IPS DF 4.7 (cell line): Measurements from ENCODE around the gene PIWIL4.
"Not testable (repeated sequence)": the region's sequence is repeated elsewhere in the genome, so short reads cannot be mapped to it uniquely, and the experiment has no call there.

Experiments
- DNase-seq: peaks from one replicate; pipeline ENCODE4 v3.0.0-alpha.2; 2013; ENCODE audit warnings: low spot score; ENCODE audit errors: extremely low read depth

PIWIL4 gene

DNA sequence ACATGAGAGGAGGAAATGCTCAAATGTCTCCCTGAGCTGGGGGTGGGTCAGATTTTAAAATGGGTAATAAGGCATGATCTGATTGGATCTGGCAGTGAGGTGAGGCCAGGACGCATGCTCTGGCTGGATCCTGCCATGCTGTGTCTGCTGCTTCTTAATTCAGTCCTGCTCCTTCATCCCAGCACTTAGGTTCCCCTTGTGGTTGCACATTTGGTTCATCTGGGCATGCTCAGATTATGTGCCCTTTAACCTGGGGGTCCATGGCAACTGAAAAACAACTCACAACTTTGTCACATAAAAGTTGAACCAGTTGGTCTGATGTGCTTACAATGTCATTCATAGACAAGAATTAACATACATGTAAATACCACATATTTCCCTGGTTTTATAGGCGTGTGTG, 67.9 kb downstream of the PIWIL4 start:
- DNase-seq, result no peak

DNA sequence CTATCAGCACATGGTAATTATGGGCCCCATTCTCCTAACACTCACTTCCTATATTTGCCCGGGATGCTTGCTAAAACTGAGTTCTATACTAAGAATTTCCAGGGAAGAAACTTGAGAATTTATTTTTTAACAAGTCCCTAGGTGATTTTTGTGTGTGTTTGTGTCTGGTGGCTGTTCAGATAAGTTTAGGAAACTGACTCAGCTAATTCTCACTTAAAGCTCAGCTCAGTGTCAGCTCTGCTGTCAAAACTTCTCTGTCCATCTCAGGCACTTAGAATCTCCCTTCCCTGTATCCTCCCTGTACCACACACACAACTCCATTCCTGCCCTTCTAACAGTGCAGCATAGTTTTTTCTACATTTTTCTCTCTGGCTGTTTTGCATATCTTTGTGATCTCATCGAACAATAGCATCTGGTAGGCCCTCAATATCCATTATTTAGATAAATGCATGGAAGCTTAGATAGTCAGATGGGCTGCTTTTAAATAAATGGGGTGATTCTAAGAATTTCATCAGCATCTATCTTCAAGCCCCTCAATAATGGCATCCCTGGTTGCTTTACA, 69.3 kb downstream of the PIWIL4 start:
- DNase-seq, result no peak

DNA sequence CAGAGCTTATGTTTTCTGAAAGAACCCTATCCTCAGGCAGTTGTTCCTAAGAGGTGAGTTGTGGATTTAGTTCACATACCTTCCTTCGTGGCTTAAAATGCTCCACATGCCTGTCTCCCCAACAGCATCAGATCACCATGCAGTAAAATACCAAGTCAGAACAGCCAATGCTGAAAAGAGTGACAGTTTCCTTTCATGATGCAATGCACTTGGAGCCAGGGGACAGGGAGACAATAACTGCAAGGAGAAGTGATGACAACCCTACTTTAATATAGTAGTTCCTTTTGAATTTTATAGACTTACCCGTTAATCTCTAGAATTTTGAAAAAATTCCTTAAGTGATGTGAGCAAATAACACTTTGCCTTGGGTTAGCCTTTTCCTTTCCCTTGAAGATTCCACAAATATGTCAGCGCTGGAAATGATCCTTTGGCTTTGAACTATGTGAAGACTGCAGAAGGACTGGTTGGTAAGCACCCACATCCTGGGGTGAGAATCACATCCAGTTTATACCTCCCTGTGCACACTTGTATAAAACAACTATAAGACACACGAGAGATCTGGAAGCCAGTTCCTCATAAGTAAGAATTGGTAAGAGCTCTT, 71.2 kb downstream of the PIWIL4 start:
- no peak for DNase-seq

DNA sequence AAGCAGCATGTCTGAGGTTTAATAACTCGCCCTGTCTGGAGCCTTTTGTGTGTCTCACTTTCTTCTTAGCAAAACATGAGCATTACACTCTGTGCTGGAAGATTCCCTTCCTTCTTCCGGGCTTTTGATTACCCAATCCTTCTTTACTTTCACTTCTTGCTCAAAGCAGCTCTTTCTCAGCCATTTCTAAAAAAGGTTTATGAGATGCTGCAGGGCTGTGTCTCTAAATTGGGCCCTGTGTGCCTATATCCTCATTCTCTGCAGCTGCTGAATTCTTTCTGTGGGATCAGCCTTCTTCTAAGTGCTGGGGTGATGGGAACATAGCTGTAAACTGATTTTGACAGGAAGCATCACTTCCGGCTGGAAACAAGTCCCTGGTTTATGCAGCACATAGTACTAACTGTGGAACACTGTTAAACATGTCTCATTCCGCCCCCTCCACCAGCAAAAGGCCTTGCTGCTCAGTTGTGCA, 71.8 kb downstream of the PIWIL4 start:
- no peak for DNase-seq

DNA sequence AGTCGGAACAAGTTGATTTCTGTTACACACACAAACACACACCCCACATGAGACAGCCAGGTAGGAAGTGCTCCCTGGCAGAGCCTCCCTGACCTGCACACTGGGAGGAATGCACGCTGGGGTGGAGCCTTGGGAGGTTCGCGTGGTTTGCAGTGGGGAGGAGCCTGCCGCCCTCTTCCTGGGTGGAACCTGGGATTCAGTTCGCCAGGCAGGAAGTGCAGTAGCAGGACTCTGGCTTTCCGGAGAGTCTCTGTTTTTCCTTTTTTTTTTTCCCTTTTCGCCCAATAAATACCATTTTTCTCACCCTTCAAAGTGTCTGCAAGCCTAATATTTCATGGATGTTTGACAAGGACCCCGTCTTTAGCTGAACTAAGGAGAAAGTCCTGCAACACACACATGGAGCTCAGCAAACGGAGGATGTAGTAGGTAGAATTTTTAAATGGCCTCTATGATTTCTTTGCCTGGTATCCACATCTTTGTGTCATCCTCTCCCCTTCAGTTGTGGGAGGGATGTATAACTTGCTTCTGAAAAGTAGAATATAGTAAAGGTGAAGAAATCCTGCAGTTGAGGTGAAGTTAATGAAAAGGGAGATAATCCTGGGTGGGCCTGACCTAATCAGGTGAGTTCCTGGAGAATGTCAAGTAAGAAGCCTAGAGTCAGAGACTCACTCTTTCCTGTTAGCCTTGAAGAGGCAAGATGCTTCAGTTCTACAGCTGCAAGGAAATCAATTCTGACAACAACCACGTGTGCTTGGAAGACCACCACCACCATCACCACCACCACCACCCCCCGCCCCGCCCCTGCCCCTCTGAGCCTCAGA, 72.9 kb downstream of the PIWIL4 start:
- DNase-seq, result no peak

DNA sequence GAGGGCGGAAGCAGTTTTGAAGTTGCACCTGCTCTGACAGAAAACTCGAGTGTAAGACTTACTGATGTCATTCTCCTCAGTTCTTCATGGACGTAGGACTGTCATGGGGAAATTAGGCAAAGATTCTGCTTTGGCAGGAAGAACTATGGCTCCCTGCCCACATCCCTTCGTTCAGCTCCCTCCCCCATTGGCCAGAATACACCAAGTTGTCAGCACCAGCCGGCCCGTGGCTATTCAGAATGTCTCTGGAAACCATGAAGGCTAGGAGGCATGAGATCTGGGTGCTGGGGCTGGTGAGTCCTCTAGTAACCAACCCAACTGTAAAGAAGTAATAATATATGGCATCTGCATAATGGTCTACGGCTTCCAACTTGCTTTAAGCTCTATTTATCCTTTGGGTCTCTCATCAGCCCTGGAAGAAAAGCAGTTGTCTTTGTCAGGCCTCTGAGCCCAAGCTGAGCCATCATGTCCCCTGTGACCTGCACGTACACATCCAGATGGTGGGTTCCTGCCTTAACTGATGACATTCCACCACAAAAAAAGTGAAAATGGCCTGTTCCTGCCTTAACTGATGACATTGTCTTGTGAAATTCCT, 74.1 kb downstream of the PIWIL4 start:
- DNase-seq, result no peak

DNA sequence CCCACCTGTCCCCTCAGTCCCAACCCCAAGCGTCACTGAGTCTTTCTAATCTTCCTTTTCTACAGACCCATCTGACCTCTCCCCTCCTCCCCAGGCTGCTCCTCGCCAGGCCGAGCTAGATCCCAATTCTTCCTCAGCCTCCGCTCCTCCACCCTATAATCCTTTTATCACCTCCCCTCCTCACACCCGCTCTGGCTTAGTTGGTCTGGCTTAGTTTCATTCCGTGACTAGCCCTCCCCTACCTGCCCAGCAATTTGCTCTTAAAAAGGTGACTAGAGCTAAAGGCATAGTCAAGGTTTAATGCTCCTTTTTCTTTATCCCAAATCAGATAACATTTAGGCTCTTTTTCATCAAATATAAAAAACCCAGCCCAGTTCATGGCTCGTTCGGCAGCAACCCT, 76.0 kb downstream of the PIWIL4 start:
- DNase-seq, result not testable (repeated sequence)

DNA sequence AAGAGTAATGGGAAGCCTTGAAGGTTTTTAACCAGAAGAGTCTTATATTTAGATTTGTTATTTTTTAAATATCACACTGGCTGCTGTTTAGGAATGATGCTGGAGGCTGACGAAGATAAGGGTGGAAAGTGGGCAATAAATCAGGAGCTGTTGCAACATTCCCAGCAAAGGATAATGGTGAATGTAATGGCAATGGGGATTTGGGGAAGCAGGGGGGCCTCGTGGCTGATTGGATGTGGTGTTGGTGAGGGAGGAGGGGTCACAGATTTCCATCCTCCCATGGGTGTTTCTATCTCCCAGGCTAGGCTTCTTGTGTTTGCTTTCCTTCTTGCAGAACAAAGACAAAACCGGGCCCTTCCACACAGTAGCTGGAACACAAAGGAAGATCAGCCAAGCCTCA, 80.8 kb downstream of the PIWIL4 start:
- DNase-seq, result no peak

DNA sequence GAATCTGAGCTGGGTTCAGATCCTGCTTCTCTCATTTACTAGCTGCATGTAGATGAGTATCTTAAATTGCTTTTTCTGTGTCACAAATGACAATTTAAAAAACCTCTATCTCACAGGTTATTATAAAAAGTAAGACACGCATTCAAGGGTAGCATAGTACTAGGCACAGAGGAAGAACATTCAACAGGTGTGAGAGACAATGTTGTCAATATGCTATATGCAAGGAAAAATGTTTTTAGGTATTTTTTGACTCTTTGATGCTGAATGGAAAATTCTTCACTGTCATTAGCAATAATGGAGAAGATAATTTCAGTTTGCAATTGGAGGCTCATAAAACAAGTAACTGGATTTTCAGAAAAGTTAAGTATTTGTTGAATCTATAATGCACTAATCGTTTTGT, 81.6 kb downstream of the PIWIL4 start:
- no peak for DNase-seq

DNA sequence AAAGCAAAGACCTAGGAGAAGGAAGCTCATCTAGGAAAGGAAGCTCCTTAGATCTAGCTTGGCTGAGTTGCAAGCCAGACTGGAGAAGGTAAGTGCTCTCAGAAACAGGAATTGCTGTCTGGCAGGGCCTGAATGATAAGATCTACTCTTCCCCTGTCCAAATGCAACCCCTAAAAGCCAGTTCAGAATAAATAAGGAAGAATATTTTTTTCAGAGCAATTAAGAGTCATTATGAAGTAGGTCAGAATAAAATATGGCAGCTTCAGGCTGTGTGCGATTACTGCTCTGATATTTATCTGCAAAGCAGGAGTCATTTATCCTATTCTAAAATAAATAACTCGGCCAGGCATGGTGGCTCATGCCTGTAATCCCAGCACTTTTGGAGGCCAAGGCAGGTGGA, 82.1 kb downstream of the PIWIL4 start:
- DNase-seq, result no peak

DNA sequence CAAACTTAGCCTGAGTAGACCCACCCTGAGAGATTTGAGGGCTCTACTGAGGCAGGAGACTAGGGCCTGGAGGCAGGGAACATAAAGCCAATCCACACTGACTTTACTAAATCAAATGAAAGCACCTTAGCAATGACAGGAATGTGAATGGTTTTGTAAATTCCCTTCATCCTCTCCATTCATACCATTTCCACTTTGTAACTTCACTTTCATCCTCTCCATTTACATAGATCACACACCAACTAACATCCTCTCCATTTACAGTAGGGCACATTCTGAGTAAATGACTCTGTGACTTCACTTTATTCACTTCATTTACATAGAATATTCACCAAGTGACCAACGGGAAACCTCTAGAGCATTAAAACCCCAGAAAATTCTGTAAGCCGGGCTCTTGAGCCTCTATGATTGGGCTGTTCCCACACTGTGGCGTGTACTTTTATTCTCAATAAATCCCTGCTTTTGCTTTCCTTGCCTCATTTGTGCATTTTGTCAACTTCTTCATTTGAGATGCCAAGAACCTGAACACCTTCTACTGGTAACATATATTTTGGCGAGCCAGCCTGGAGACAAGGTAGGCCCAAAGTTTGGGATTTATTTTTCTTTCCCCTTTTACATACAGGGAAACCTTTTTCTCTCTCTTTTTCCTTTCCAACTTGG, 82.9 kb downstream of the PIWIL4 start:
- peak; percentile 85 for DNase-seq

DNA sequence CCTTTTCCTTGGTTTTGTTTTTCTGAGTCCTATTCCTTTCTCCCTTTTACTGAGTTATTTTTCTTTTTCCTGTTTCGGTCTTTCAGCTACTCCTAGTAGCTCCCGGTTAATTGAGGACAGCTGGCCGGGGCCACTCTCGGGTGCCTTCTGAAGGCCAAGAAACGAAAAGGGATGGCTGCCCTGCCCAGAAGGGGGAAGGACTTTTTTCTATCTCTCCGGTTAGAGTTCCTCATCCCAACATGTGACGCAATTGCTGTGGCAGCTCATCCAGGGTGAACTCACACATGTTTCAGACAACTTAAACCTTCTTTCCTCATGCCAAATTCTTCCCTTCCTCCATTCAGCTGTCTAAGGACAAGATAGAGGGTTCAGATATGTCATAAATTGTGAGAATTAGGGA, 83.6 kb downstream of the PIWIL4 start:
- no peak for DNase-seq

DNA sequence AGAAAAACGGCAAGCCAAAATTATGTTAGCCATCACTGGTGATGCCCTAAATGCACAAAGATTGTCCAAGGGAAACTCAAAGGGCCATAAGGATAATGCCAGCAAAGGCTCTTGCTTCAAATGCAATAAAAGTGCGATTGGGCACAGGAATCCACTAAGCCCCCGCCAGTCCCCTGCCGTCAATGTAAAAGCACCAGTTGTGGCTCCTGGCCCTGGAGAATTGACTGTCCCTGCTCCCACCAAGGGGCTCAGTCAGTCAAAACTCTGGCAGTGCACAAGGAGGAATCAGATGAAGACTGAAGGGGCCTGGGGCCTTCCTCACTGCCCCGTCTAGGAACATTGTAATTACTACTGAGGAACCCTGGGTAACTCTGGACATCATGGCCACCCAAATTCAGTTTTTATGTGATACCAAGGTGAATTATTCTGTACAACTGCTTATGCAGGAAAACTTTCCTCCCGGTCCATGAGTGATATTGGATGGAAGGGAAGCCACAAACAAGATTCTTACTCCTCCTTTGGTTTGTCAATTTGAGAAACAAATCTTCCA, 85.6 kb downstream of the PIWIL4 start:
- no peak for DNase-seq

DNA sequence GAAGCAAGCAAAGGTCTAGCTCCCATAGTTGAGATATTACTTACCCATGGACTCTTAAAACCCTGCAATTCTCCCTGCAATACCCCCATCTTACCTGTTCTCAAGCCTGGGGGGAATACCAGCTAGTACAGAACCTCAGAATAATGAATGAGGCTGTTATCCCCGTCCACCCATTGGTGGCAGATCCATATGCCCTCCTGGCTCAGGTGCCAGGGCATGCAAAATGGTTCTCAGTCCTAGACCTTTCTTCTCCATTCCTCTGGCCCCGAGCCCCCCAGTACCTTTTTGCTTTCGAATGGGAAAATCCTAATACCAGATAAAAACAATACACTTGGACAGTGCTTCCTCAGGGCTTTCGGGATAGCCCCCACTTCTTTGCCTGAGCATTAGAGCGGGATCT, 86.4 kb downstream of the PIWIL4 start:
- no peak for DNase-seq

DNA sequence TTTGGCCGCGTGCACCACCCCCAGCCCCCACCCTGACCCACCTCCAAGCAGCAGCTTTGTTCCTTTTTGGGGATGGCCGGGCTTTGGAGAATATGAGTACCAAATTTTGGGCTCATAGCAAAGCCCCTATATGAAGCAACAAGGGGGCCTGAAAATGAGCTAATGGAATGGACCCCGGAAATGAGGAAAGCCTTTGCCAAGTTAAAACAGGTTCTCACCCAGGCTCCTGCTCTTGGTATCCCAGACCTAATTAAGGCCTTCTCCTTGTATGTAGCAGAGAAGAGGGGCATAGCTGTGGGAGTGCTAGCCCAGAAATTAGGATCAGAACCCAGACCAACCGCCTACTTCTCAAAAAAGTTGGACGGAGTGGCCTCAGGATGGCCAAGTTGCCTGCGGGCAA, 87.0 kb downstream of the PIWIL4 start:
- DNase-seq, result no peak

DNA sequence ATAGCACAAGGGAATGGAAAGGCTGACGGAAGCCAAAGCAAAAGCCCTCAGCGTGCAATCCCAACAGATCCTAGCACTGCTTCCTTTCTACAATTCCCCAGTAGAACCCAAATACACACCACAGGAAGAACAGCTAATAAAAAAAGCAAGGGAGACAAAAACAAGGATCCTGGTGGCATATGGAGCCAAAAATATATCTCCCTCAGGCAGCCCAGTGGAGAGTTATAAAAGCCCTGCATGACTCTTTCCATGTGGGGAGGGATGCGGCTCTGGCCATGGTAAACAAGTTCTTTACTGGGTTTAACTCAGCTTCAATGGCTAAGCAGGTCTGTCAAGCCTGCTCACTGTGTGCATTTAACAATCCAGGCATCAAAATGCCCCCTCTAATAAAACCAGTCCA, 88.1 kb downstream of the PIWIL4 start:
- no peak for DNase-seq

DNA sequence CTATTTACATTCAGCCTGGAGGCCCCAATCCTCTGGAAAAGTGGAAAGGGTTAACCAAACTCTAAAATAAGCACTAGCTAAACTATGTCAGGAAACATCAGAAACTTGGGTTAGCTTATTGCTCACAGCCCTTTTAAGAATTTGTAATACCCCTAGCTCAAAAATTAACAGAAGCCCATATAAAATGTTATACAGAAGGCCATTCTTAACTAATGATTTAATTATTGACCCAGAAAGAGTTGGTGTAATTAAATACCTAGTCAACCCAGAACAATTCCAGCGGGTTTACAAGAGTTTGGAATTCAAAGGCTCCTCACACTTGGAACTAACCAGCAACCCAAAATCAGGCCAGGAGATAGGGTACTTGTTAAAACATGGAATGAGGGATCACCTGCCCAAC, 88.8 kb downstream of the PIWIL4 start:
- DNase-seq, result no peak

DNA sequence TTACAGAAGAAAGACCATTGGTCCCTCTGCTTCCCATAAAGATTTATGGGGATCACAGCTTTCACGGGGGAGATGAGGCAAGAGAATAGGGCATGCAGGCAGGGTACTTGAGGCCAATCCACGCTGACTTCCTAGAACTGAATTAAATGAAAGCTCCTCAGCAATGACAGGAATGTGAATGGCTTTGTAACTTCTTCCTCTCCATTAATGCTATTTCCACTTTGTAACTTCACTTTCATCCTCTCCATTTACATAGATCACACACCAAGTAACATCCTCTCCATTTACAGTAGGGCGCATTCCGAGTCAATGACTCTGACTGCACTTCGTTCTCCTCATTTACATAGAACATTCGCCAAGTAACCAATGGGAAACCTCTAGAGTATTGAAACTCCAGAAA, 89.8 kb downstream of the PIWIL4 start:
- DNase-seq, result peak; percentile 87

DNA sequence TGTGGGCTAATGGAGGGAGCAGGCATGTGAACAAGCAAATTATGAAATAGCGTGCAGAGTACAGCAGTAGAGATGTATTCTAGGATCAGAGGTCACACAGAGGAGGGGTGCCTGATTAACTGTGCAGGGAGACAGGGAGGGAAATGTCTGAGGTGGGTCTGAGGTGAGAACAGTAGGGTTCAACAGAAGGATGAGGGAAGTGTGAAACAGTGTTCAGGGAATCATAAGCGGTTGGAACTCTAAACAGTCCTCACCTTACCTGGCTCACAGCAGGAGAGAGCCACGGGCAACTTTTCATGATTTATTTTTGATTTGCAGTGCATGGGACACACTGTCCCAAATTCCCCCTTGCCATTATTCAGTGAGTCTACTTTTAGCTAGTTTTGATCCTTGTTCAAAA, 90.5 kb downstream of the PIWIL4 start:
- no peak for DNase-seq

DNA sequence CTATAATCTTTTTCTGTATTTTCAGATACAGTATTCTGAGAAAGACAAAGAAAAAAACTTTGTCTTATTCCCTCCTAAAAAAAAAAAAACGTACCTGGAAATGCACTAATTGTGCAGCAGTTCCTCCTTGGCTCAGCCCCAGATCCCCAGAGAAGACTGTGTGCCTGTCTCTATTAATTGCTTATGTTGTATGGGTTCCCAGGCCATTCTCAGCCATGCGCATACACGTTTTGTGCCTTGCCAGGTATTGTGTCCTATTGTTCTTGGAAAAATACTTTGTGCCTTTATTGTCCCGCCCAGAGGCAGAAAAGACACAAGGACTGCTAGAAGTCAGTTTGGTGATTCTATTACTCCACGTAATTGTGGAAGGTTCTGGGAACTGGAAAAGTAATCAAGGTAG, 91.2 kb downstream of the PIWIL4 start:
- DNase-seq, result no peak

DNA sequence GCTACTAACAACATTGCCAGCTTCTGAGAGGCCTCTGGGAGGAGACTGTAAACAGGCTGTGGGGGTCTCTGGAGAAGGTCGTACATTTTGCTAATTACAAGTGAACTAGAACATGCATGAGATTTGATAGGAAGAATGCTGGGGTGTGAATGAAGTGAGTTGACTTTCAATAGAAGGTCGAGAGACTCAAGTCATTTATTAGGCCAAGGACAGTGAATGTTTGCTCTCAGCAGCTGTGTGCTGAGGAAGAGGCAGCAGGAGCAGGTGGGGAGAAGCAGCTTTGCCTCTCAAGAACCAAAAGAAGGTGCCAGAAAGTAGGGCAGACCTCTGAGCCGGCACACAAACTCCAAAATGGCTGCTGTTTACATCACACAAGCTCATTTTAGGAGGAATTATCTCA, 91.7 kb downstream of the PIWIL4 start:
- no peak for DNase-seq

DNA sequence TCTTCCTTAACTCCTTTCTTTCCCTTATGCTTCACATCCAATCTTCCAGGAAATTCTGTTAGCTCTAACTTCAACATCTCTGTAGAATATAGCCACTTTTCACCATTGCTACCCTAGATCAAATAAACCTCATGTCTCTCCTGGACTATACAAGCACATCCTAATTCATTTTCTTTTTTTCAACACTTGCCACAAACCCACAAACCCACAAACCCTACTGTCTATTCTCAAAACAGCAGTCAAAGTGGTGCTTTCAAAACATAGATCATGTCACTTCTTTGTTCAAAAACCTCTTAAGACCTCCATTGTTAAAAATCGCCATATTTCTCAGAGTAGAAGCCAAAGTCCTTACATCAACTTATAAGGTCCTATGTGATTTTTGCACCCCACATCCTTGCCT, 94.3 kb downstream of the PIWIL4 start:
- no peak for DNase-seq
